DND-41 (cell line): Measurements from ENCODE around the gene DLK1.

ENCODE experiments used
- ATAC-seq: fragments of 200-7000 bp; cut with Tn5 transposase; 3 replicates; pipeline ENCODE4 v1.9.1; 2021; ENCODE audit warnings: low read depth; ENCODE audit not compliant: insufficient read depth
- DNase-seq: peaks from one replicate; pipeline ENCODE4 v3.0.0-alpha.2; 2020
- H2AFZ ChIP-seq: 2 replicates; pipeline ENCODE4 v1.6.0; 2012; ENCODE audit warnings: low read depth, low read length
- H3K27ac ChIP-seq: 2 replicates; pipeline ENCODE4 v1.5.1; 2012; ENCODE audit warnings: low read length, inconsistent platforms
- H3K27me3 ChIP-seq: fragments of 200-600 bp; sonication (generic); 2 replicates; pipeline ENCODE4 v1.6.0; 2012; ENCODE audit warnings: low read length, mild to moderate bottlenecking, inconsistent platforms; ENCODE audit not compliant: insufficient read depth, poor library complexity
- H3K36me3 ChIP-seq: 2 replicates; pipeline ENCODE4 v1.5.1; 2012; ENCODE audit warnings: low read length, inconsistent platforms; ENCODE audit not compliant: insufficient read depth
- H3K4me1 ChIP-seq: 2 replicates; pipeline ENCODE4 v1.5.1; 2012; ENCODE audit warnings: mild to moderate bottlenecking, low read length; ENCODE audit not compliant: insufficient read depth
- H3K4me2 ChIP-seq: 2 replicates; pipeline ENCODE4 v1.6.0; 2012; ENCODE audit warnings: mild to moderate bottlenecking, moderate library complexity, low read length, inconsistent platforms; ENCODE audit not compliant: insufficient read depth
- H3K4me3 ChIP-seq, 2 experiments: fragments of 200-600 bp in 1 of 2; shearing (Covaris generic) in 1 of 2; 2 replicates each; pipeline ENCODE4 v1.5.1; 2012 to 2016; ENCODE audit warnings: inconsistent platforms in 2 of 2, low read length in 2 of 2, mild to moderate bottlenecking in 2 of 2, low read depth in 1 of 2, moderate library complexity in 1 of 2
- H3K79me2 ChIP-seq: 2 replicates; pipeline ENCODE4 v1.6.0; 2012; ENCODE audit warnings: low read length, inconsistent platforms; ENCODE audit not compliant: insufficient read depth
- H3K9ac ChIP-seq: 2 replicates; pipeline ENCODE4 v1.6.0; 2012; ENCODE audit warnings: low read depth, mild to moderate bottlenecking, inconsistent platforms, low read length, moderate library complexity
- H3K9me3 ChIP-seq: 2 replicates; pipeline ENCODE4 v1.5.1; 2012; ENCODE audit warnings: low read length, moderate library complexity, mild to moderate bottlenecking, inconsistent platforms; ENCODE audit not compliant: insufficient read depth, severe bottlenecking
- H4K20me1 ChIP-seq: 2 replicates; pipeline ENCODE4 v1.6.0; 2012; ENCODE audit warnings: low read length; ENCODE audit not compliant: insufficient read depth
- CTCF ChIP-seq: IDR thresholded peaks from 2 replicates; pipeline ENCODE4 v1.5.1; 2012; ENCODE audit warnings: borderline replicate concordance, low read length, moderate library complexity, mild to moderate bottlenecking; ENCODE audit not compliant: poor library complexity, severe bottlenecking; ENCODE audit errors: extremely low read depth
- EZH2 ChIP-seq: IDR thresholded peaks from 3 replicates; pipeline ENCODE4 v1.6.1; 2012; ENCODE audit warnings: borderline replicate concordance, low read depth, mild to moderate bottlenecking, moderate library complexity, low read length, inconsistent platforms; ENCODE audit not compliant: severe bottlenecking

Gene DLK1

GRCh38 chr14:100764471-100765115 lies 37.9 kb downstream of the DLK1 start:
- H3K9ac ChIP-seq: no peak overlapping the region
- TF ChIP-seq CTCF (no peak), EZH2 (no peak)

GRCh38 chr14:100765296-100765695 lies 38.6 kb downstream of the DLK1 start:
- Histone ChIP-seq H2AFZ (no peak overlapping the region), H3K9me3 (no peaks in the 10 kb centered on the region), H3K4me1 (no peaks in the 10 kb centered on the region), H3K4me3 (no peak overlapping the region), H3K27ac (no peak overlapping the region), H4K20me1 (no peaks in the 10 kb centered on the region), H3K9ac (no peak overlapping the region), H3K27me3 (peaks cover 6% of the 10 kb centered on the region), H3K4me2 (no peak overlapping the region), H3K79me2 (no peaks in the 10 kb centered on the region), H3K36me3 (no peaks in the 10 kb centered on the region)
- no peak for ATAC-seq
- TF ChIP-seq EZH2 (no peak), CTCF (no peak)
- DNase-seq: no peak

More at GRCh38 chr14:100764471-100765115, 37.9 kb downstream of the DLK1 start:
- DNase-seq: no peak
- ATAC-seq: no peak
- H3K27ac ChIP-seq: no peak overlapping the region
- H3K4me1 ChIP-seq: no peaks in the 10 kb centered on the region
- H4K20me1 ChIP-seq: no peaks in the 10 kb centered on the region
- H3K27me3 ChIP-seq: peaks cover 6% of the 10 kb centered on the region
- no peaks in the 10 kb centered on the region for H3K36me3 ChIP-seq
- no peak overlapping the region for H3K4me2 ChIP-seq
- no peak overlapping the region for H3K4me3 ChIP-seq
- no peaks in the 10 kb centered on the region for H3K9me3 ChIP-seq
- no peak overlapping the region for H2AFZ ChIP-seq
- H3K79me2 ChIP-seq: no peaks in the 10 kb centered on the region

GRCh38 chr14:100765991-100766390 lies 39.3 kb downstream of the DLK1 start:
- DNase-seq (no peak), ATAC-seq (no peak)
- TF ChIP-seq EZH2 (no peak), CTCF (no peak)
- no peaks in the 10 kb centered on the region for H4K20me1 ChIP-seq
- no peak overlapping the region for H2AFZ ChIP-seq
- no peak overlapping the region for H3K9ac ChIP-seq
- H3K4me2 ChIP-seq: no peak overlapping the region
- no peaks in the 10 kb centered on the region for H3K9me3 ChIP-seq
- H3K27ac ChIP-seq: no peak overlapping the region
- H3K79me2 ChIP-seq: no peaks in the 10 kb centered on the region
- H3K27me3 ChIP-seq: peaks cover 6% of the 10 kb centered on the region
- no peaks in the 10 kb centered on the region for H3K4me1 ChIP-seq
- H3K4me3 ChIP-seq: no peak overlapping the region
- no peaks in the 10 kb centered on the region for H3K36me3 ChIP-seq
